ENCODE results near the gene TNS3.

The TNS3 gene

DNA sequence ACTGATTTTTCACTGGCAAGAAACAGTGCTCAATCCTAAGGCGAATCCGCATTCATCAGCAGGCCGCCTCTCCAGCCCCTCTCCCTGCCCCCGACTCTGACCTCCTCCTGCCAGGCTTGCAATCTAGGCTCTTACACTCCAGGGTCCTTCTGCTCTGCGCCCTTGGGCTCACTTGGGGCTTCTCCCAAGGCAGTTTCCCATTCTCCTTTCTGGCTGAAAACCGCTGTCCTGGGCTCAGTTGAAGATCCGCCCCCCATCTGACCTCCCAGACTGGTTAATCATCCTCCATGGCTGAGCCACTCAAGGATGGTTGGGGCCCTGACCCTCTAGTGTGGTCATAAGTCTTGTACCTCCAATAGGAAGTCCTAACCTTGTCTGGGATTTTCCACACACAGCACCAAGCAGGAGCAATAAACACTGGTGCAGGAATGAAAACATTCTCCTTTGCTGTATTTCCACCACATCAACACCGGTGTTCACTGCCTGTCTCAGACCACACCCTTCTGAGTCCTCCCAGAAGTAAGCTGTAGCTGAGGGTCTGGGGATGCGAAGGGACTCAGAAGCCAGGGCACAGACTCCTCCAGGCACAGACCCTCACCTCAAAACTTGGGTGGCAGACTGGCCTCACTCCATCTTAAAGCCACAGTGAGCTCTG is 42.4 kb downstream of the TNS3 start:
- DNase-seq: no peak

DNA sequence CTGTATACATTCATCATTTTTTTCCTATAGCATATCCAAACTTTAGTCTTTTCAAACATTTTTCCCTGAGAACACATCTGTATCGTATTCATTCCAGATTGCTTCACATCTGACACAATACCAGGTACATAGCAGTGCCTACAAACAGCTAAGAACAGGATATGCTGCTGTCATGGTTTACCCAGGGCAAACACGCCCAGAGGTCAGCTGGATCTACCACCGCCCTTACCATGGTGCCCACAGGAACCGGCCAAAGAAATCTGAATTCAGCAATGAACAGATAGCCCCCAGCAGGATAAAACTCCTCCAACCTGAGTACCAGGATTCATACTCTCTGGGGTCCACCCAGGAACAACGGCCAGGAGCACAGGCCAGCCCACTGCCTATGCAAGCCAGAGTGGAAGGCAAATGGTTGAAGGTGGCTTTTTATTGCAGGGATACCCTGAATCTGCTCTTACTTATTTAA is 43.0 kb downstream of the TNS3 start:
- DNase-seq: no peak

DNA sequence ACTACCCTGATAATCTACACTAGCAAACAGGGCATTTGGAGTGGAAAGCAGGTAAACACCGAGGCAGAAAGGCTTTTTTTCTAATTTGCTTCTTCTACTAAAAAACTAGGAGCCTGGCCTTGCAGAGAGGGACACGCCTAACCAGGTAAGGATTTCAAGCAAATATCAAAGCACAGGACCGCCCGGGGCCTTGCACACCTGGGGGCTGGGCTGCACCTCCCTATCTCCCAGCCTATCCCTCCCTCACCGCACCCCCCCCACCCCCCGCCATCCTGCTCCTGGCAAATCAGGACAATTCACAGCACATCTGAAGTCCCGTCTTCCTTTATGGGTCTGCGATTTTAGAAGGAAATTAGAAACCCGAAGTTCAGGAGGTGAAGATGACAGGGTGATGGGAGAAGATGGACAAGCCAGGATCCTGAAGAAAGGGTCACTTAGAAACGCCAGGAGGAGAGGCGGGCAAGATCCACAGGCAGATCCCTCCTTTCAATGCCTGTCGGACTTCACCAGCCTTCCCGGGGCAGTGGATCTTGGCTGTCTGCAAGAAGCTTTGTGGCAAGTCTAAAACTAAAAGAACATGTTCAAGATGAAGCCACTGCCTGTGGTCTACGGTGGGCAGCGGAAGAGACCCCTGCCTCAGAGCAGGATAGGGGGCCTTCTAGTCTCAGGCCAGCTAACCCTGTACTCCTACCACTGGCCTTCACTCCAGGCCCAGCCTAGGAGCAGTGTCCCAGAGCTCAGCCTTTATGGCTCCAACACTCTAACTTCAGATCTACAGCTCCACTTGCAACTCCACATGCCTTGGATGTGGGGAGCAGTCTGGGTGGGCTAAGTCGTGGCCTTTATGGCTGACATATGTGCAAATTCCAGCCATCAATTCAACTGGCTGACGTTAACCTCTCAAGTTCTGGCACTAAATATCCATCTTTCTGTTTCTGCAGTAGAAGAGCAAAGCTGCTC is 43.9 kb downstream of the TNS3 start:
- no peak for DNase-seq

DNA sequence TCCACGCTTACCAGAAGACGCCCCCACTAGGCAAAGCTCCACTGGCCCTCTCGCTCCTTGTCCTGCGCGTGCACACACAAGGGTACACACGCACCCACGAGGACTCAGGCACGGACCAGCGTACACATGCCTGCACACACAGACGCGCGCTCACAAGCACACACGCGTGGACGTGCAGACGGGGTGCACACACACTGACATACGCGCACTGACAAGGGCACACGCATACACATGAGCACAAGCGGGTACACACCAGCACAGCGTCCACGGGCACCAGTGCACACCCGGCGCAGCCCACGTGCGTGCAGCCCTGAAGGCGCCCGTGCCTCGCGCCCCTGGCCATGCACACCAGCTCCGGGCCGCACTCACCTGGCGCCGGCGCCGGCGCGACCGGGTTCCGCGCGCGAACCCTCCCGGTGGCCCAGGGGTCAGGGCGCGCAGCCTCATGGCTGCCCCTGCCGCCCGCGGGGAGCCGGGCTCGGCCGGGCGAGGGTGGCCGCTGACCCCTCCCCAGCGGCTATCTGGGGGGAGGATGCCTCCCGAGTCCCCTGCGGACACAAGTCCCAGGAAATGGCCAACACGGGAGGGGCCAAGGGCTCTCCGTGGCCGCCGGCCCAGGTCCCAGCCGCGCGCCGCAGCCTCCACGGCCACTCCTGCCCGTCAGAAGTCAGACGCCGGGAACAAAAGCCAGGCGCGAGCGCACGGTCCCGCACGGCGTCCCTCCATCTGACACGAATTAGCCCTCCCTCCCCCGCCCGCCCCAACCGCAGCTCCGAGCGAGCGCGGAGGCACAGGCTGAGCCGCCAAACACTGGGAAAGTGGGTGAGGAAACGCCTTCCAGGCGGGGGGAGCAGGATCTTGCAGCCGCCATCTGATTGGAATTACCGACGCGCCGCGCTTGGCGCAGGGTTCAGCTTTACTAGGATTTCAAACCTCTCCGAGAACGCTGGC is 45.0 kb downstream of the TNS3 start:
- no peak for DNase-seq

DNA sequence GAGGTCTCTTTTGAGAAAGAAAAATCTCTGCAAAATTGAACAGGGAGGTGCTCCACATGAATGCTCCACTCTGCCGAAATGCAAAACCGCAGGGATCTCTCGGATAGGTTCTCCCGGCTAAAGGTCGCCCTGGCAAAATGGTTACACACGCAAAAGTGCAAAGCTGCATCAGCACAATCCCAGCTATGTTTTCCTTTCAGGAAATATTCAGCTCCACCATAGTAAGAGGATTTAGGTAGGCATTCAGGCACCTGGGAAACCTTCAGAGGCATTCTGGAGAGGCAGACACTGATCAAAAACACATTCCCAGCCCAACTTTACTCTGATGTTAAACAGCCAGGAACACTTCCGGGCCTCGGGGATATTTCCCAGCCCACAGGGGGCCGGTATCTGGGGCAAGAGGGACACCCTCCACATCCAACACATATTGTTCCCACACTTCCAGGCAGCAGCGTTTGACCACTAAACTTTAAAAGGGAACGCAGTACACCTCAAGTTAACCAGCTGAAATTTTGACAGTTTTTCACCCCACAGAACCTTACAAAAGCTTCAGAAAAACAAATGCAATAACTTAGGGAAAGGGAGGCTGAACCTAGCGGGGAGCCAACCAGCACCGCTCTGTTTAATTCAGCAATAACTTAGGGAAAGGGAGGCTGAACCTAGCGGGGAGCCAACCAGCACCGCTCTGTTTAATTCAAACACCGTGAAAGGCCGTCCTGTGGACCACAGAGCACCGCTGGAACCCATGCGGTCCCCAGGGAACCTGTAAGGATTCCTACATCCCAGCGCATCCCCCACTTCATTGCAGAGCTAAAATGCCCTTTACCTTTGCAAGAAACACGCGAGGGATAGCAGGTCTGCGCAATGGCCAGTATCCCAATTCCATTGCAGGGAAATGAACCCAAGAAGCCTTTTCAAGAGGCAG is 45.9 kb downstream of the TNS3 start:
- no peak for DNase-seq

DNA sequence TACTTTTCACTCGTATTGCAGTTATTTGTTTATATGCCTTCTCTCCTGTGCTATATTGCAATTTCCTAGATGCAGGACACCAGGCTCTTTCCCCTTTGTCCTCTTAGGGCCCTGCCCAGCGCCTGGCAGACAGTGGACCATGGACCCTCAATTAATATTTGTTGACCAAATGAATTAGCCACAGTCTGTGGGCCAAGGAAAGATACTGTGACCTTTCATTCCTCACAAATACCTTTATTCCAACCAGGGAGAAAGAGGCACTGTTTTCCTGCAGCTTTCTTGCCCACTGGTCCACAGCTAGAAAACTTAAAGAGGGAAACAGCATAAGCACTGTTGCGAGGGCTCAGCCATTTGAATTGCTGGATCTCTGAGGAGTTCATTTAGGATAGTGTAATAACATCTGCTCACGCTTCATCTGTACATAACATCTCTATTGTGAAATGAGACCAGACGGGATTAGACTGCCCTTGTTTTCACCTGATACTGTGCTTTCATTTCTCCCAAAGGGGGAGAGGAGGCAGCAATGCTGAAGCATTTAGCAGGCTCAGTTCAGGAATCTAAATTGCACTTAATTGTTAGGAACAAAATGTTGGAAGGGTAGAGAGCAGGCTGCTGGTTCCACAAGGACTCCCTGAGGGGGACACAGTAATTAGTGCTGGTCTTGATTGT is 46.7 kb downstream of the TNS3 start:
- DNase-seq: no peak

DNA sequence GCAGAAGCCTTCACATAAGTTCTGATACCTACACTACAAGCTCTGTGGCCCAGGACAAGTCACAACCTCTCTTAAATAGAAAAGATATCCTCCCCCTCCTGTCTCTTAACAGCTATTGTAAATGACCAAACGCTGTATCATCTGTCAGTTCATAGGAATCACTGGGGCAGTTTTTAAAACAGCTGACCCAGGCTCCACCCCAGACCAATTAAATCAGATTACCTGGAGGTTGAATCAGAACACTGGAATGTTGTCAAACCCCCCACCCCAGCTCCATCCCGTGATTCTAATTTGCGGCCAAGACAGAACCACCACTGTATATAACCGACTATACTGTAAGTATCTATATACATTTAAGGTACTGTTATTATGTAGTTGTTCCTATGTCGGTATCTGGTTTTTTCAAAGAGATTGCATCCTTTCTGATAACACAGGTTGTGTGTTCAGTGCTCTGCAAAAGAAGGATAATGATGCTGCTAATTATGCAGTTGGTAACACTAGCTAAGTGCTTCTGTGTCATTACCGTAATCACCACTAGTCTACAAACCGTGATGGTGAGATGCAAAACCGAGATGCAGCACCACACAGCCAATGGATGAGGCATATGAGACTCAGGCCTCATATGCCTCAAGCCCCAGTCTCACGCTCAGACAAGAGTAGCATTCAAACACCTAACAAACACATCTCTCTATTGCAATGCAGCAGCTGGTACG is 47.4 kb downstream of the TNS3 start:
- peak; percentile 23 for DNase-seq

DNA sequence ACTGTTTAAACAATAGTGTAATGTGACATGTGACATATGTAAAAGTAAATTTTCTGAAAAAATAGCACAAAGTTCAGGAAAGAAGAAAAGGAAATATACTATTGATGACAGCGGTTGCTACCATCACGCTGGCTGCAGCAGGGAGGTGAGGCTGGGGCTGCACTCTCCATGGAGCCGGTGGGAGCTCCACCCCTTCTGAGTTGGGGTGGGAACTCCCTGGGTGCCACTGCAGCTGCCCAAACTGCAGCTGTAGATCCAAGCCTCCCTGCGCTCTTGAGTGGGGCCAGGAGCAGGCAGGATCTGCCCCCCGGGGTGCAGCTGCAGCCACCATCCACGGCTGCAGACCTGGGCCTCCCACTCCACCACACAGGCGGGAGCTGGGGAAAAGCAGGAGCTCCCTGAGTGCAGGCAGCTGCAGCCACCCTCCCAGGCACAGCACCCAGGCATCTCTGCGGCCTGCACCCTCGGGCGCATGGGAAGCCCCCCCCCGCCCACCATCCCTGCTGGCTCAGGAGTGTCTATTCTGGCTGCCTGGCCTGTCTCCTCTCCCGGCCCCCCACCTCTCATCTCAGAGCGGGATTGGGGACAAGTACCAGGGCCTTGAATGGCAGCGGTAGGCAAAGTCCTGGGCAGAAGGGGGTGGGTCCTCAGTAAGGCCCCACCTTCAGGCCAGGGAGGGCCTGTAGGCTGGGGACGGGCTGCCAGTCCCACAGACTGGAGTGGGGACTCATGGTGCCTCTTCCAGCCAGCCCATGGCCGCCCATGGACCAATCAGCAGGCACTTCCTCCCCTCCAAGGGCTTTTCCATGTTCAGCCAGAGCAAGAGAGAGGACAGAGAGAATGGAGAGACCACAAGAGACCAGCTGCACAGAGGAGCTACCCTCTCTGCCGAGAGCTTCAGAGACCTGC is 50.1 kb downstream of the TNS3 start:
- no peak for DNase-seq

DNA sequence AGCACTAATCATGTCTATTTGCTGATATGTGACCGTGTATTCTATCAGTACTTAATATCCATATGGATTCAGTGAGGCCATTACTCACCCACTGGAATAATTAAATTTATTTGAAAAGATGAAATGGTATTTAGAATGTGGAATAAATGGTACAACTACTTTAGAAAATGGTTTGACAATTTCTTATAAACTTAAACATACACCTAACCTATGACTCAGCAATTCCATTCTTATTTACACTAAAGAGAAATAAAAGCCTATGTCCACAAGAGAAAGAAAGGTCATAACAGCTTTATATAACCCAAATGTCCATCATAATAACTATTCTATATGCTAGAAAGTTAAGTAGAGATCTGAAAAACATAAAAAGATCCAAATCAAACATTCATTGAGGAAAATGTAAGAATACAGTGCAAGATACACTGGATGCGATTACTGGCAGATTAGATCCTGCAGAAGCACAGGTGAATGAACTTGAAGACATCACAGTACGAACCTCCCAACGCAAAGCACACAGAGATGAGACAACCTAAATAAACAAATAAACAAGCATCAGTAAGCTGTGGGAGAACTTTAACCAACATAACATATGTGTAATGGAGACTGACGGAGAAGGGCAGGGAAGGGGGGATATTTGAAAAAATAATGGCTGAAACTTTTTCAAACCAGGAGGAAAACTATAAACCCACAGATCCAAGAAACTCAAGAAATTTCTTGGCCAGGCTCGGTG is 51.9 kb downstream of the TNS3 start:
- no peak for DNase-seq

DNA sequence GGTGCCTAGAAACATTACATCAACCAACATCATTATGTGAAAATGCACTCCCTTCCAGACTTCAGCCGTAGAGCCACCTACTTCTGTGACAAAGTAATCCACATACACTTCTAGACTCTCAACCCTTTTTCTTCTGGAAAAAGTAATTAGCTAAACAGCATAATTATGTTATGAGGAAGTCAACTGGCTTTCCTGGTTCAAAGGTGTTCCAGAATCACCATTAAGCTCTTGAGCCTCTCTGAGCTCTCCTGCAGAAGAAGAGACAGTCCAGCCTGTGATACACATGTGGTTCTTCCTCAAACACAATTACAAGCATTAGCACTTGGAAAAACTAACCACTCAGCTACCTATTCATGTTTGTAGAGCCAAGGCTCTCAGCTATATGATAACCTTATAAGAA is 52.5 kb downstream of the TNS3 start:
- no peak for DNase-seq

DNA sequence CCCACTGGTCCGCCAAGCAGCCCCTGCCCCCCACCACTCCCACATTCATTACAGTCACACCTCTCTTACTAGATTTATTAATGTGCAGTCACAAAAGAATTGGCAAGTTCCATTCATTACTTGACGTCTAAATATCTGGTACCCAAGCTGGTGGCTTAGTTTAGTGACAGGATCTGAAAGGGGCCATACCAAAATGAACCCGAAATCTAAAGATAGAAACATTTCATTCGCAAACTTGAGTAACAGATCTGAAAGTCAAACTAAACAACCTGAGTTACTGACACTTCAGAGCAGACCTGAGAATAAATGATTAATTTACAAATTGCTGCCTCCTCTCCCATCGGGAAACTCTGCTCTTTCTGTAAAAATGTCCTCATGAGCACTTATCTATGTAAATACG is 53.4 kb downstream of the TNS3 start:
- no peak for DNase-seq

DNA sequence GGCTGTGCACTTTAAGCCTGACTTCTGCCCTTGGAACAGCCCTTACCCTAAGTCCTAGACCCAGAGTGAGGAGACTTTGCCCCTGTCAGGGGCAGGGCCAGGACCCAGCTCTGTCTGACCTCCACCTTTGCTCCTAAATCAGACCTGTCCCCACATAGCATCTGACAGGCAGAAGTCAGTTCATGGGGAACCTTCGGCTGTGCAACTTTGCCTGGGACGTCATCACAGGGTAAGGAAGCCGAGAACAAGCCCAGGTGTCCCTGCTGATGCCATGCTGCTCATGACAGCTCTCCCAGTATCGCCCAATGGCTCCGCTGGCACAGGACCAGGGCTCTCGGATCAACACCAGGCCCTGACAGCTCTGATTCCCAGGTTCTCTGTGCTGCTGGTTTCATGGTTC is 55.4 kb downstream of the TNS3 start:
- no peak for DNase-seq

DNA sequence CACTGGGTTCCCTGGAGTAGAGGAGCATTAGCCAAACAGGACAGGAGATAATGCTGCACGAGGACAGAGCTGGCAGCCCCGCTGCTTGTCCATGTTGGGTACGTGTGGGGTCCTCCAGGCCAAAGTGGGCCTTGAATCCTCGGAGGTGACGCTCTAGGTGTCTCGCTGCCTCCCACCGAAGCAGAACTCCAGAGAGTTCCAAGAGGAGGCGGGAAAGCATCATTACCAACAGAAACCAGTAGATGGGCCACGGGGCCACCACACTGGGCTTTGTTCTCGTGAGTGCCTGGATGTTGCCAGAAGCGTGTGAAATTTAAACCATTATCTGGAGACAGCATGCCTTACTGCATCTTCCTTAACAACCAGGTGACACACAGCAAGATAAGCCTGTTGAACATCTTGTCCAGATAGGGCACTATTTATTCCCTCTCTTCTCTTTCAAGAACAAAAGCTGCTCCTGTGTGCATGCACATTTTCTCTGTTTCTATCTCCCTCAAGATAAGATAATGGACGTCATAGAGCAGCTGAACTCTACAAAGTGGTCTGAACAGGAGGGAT is 56.8 kb downstream of the TNS3 start:
- no peak for DNase-seq

DNA sequence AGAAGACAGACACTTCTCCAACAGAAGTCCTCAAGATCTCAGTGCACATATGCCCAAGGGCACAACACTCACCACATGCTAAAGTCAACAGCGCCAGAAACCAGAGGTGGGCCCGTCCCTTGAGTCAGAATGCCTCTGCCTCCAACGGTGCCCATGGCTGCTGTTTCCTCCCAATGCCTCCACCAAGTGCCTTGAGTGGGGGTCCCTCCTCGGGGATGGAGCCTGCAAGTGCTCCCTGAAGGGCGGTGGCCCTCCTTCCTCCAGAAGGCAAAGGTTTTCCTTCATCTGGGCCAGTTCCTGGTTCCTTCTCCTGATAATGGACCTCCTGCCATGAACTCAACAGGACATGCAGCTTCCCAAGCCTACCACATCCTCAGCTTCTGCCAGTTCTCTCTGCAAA is 58.5 kb downstream of the TNS3 start:
- no peak for DNase-seq

DNA sequence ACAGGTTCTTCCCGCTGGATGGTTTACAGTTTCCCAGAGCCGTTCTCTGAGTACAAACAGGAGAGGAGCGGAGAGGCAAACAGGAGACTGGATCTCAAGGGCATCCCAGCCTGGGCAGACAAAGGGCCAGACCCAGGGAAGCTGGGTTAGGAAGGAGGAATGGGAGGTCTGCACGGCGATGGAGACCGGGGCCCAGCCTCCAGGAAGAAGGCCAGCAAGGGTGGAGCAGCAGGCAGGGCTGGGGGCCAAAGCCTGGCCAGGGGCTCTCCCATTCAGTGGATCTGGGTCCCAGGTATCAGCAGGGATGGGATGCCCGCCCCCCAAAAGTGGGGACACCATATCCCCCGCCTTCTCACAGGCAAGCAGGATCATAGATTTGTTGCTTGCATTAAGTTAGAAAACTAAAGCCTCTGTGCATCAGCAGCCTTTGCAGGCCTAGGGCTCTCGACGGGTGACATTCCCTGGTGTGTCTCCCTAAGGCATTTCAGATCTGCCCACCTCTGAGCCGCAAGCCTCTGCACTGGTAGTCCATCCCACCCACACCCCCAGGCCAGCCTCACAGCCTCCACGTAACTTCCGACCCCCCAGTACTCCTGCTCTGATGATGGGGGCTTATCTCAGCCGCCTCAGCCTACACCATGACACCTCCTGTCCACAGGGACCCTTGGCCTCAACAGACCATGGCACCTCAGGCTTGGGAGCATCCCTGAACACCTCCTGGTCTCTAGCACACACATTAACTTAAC is 59.9 kb downstream of the TNS3 start:
- no peak for DNase-seq

DNA sequence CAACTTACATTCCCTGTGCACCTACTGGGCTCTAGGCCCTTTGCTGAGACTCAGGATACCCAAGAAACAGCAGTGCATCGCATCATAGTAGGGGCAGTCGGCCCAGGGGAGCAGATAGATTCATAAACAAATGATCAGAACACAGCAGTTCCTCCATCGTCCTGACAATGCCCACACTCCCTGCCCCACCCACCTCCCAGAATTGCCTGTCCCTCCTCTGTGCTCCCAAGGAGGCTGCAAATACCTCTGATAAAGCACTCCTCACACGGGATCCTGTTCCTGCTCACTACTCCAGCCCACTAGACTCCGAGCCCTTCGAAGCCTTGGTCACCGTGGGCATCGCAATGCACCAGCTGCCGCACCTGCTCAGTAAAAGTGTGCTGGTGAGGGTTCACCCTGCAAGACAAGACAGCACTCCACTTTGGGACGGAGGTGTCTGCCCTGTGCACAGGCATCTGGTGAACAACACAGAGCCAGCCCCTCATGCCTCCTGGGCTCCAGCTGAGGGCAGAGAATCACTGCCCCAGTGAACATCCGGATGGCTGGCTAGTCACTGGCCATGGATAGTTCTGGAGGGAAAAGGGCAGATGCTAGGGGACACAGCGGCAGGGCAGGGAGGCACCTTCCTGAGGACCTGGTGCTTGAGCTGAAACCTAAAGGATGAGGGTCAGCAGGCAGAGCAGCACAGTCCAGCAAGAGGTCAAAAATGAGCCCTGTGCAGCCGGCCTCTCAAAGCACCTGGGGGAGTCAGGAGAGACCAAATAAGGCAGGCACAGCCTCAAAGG is 60.7 kb downstream of the TNS3 start:
- no peak for DNase-seq

DNA sequence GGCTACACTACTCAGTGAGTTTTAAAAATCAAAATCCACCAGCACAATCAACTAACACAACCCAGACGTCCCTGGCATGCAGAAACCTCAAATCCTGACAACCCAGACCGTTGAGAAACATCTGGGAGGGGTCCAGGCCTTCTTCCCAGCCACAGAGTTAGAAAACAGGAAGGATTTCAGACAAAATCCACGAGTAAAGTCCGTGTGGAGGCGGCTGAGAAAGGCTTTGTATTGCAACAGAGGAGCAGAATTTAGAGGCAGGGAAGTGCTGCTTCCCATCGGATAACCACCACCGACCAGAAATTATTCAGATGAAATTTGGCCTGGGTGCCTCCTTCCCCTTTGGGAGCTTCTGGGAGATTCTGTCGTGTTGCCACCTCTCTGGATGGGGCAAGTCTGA is 61.5 kb downstream of the TNS3 start:
- DNase-seq: no peak
